Astrocyte (in vitro differentiated cells and primary cell): Measurements from ENCODE around the gene ZFP30.

ENCODE experiments used
- EZH2 ChIP-seq: IDR thresholded peaks from 2 replicates; pipeline ENCODE4 v1.6.1; 2012; ENCODE audit warnings: mild to moderate bottlenecking, low read length, inconsistent platforms; ENCODE audit not compliant: insufficient read depth
- TF ChIP-seq, protein P1 (sequence below): IDR thresholded peaks from 2 replicates; pipeline ENCODE4 v1.5.1; 2011; ENCODE audit warnings: low read depth, mild to moderate bottlenecking, inconsistent platforms, low read length, moderate library complexity; ENCODE audit not compliant: insufficient read depth

GRCh38 chr19:37564624-37565369 is 90.5 kb downstream of the ZFP30 start:
- TF ChIP-seq, protein P1, sequence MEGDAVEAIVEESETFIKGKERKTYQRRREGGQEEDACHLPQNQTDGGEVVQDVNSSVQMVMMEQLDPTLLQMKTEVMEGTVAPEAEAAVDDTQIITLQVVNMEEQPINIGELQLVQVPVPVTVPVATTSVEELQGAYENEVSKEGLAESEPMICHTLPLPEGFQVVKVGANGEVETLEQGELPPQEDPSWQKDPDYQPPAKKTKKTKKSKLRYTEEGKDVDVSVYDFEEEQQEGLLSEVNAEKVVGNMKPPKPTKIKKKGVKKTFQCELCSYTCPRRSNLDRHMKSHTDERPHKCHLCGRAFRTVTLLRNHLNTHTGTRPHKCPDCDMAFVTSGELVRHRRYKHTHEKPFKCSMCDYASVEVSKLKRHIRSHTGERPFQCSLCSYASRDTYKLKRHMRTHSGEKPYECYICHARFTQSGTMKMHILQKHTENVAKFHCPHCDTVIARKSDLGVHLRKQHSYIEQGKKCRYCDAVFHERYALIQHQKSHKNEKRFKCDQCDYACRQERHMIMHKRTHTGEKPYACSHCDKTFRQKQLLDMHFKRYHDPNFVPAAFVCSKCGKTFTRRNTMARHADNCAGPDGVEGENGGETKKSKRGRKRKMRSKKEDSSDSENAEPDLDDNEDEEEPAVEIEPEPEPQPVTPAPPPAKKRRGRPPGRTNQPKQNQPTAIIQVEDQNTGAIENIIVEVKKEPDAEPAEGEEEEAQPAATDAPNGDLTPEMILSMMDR = no peak
- no peak for TF ChIP-seq EZH2
